ENCODE measurements around the gene SUGCT.
"Not testable (repeated sequence)": the region's sequence is repeated elsewhere in the genome, so short reads cannot be mapped to it uniquely, and the experiment has no call there.

Gene SUGCT

DNA sequence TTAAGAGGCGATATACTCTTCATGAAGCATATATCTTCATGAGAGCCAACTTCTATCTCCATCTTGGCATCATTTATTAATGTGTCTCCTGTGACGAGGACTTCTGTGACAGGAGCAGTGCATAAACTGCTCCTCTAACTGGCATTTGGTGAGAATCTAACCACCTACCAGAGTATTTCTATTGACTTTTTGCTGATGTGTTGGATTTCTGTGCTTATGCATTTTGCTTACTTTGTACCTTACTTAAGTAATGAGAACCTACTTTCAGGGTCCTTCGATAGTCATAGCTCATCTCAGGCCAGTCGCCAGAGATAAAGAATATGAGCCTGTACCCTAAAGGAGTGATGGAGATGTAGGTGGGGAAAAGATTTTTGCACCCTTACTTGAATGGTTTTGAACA is 265.7 kb downstream of the SUGCT start:
- Mint-ChIP-seq H3K36me3 (no peaks in the 10 kb centered on the region), H3K4me3 (no peak overlapping the region), H3K27me3 (no peaks in the 10 kb centered on the region), H3K4me1 (no peaks in the 10 kb centered on the region), H3K9me3 (no peaks in the 10 kb centered on the region), H3K27ac (no peak overlapping the region)
- ATAC-seq, result no peak

- H3K4me1 Mint-ChIP-seq, result no peaks in the 10 kb centered on the region
- ATAC-seq, result no peak
- H3K9me3 Mint-ChIP-seq, result no peaks in the 10 kb centered on the region
These were observed 266.6 kb downstream of the SUGCT start for GRCh38 chr7:40401406-40401805.

GRCh38 chr7:40402661-40403060 is 267.9 kb downstream of the SUGCT start:
- no peaks in the 10 kb centered on the region for H3K36me3 Mint-ChIP-seq
- H3K4me3 Mint-ChIP-seq, result no peak overlapping the region
- no peaks in the 10 kb centered on the region for H3K27me3 Mint-ChIP-seq
- no peaks in the 10 kb centered on the region for H3K9me3 Mint-ChIP-seq
- H3K4me1 Mint-ChIP-seq, result no peaks in the 10 kb centered on the region
- ATAC-seq, result no peak
- H3K27ac Mint-ChIP-seq, result no peak overlapping the region

More at GRCh38 chr7:40401406-40401805, 266.6 kb downstream of the SUGCT start:
- Mint-ChIP-seq H3K4me3 (no peak overlapping the region), H3K36me3 (no peaks in the 10 kb centered on the region), H3K27me3 (no peaks in the 10 kb centered on the region), H3K27ac (no peak overlapping the region)

DNA sequence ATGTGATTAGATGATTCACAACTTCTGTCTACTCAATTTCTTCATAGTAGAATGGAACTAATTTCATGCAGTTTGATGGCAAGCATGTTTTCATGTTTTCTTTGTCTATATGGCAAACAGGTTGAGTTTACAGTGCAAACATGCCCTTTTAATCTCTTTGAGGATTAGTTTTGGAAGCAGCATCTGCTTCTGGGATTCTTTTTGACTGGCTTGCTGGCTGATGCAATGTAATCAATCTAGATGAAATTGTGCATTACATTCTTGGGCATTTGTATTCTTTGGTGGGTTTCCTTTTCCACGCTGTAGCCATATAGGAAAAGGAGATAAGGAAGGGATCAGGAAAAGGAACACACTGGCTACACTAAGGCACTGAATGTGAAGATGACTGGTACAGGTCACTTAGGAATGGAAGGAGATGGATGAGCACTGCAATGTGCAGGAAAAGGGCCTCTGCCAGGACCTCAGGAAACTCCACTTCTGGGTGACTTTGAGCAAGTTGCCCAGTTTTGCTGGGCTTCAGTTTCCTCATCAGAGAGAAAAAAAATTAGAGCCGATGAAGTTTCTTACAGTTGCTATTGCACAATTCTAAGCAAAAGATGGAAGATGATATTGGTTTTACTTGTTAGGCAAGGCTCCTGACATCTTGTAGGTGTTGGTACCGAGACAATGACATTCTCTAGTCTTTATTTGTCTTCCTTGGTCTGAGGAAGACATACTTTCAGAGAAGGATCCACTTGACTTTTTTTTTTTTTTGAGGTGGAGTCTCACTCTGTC is 269.1 kb downstream of the SUGCT start:
- no peak overlapping the region for H3K27ac Mint-ChIP-seq
- H3K4me1 Mint-ChIP-seq, result no peaks in the 10 kb centered on the region
- H3K36me3 Mint-ChIP-seq, result no peaks in the 10 kb centered on the region
- no peak overlapping the region for H3K4me3 Mint-ChIP-seq
- ATAC-seq, result no peak
- no peaks in the 10 kb centered on the region for H3K9me3 Mint-ChIP-seq
- H3K27me3 Mint-ChIP-seq, result no peaks in the 10 kb centered on the region

GRCh38 chr7:40405991-40406390 is 271.2 kb downstream of the SUGCT start:
- no peak for ATAC-seq
- H3K9me3 Mint-ChIP-seq, result no peaks in the 10 kb centered on the region
- H3K27me3 Mint-ChIP-seq, result no peaks in the 10 kb centered on the region
- H3K4me3 Mint-ChIP-seq, result no peak overlapping the region
- H3K27ac Mint-ChIP-seq, result no peak overlapping the region
- no peaks in the 10 kb centered on the region for H3K36me3 Mint-ChIP-seq
- H3K4me1 Mint-ChIP-seq, result no peaks in the 10 kb centered on the region

DNA sequence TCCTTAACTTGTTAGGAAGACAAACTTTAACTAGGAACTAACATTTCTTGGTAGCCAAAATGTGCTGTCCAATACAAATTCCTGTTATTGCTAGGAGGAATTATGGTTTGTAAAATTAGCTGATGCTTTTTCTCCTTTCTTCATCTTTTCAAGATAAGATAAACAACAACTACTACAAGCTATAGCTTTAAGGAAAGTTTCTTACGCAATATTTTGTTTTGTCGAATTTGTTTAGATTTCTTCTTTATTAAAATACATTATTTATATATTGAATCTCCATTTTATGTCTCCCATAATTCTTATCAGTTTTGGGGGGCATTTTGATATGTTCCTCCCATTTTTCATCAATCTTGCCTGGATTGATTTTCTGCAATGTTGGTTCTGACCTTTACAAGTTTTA is 277.5 kb downstream of the SUGCT start:
- H3K4me3 Mint-ChIP-seq, result no peak overlapping the region
- no peaks in the 10 kb centered on the region for H3K36me3 Mint-ChIP-seq
- no peaks in the 10 kb centered on the region for H3K4me1 Mint-ChIP-seq
- no peaks in the 10 kb centered on the region for H3K27me3 Mint-ChIP-seq
- no peak overlapping the region for H3K27ac Mint-ChIP-seq
- H3K9me3 Mint-ChIP-seq, result no peaks in the 10 kb centered on the region
- ATAC-seq, result no peak

GRCh38 chr7:40414704-40415103 is 279.9 kb downstream of the SUGCT start:
- H3K27me3 Mint-ChIP-seq, H3K9me3 Mint-ChIP-seq: not testable (repeated sequence)

DNA sequence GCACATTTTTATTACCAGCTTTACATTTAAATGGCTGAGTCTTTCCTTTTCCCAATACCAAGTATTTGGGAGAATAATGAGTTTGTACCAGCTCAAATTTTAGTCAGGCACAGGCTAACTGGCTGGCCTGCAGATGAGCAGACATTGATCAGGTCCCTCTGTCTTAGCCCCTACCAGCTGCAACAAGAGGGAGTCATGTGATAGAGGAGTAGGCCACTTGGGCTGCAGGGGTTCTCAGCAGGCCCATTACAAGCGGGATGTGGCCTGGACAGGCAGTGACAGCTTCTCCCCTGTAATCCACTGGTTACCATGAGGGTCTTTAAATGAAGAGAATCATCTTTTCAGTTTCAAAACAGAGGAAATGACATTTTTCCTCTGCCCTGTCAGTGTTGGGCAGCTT is 283.6 kb downstream of the SUGCT start:
- no peak overlapping the region for H3K27ac Mint-ChIP-seq
- H3K9me3 Mint-ChIP-seq, result no peaks in the 10 kb centered on the region
- H3K27me3 Mint-ChIP-seq, result no peaks in the 10 kb centered on the region
- H3K4me3 Mint-ChIP-seq, result no peak overlapping the region
- no peaks in the 10 kb centered on the region for H3K4me1 Mint-ChIP-seq
- ATAC-seq, result no peak
- H3K36me3 Mint-ChIP-seq, result no peaks in the 10 kb centered on the region

More at GRCh38 chr7:40414704-40415103, 279.9 kb downstream of the SUGCT start:
- H3K27ac Mint-ChIP-seq, H3K4me1 Mint-ChIP-seq, H3K36me3 Mint-ChIP-seq, H3K4me3 Mint-ChIP-seq, ATAC-seq: not testable (repeated sequence)

DNA sequence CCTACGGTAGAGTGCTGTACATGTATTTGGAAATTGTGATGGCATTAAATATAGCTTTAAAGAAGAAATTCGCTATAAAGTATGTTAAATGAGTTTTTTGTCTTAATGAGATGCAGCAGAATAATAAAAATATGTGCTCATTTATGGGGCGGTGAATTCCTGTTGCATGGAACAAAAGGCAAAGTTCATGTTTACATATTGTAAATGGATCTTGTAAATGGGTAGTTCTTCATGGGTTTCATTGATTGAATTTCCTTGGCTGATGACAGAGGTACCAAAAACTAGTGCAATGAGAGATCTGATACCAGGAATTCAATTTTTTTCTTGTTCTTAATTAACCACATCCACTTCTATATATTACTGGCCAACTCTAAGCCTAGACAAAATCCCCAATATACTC is 284.2 kb downstream of the SUGCT start:
- no peak for ATAC-seq
- Mint-ChIP-seq H3K4me3 (no peak overlapping the region), H3K27me3 (no peaks in the 10 kb centered on the region), H3K27ac (no peak overlapping the region), H3K36me3 (no peaks in the 10 kb centered on the region), H3K4me1 (no peaks in the 10 kb centered on the region), H3K9me3 (no peaks in the 10 kb centered on the region)

GRCh38 chr7:40419806-40420205 is 285.0 kb downstream of the SUGCT start:
- Mint-ChIP-seq H3K27me3 (no peaks in the 10 kb centered on the region), H3K27ac (no peak overlapping the region), H3K9me3 (no peaks in the 10 kb centered on the region), H3K4me1 (no peaks in the 10 kb centered on the region), H3K36me3 (no peaks in the 10 kb centered on the region), H3K4me3 (no peak overlapping the region)
- ATAC-seq, result no peak

- ATAC-seq, result no peak
- no peaks in the 10 kb centered on the region for H3K4me1 Mint-ChIP-seq
- H3K4me3 Mint-ChIP-seq, result no peak overlapping the region
- H3K36me3 Mint-ChIP-seq, result no peaks in the 10 kb centered on the region
- H3K27me3 Mint-ChIP-seq, result no peaks in the 10 kb centered on the region
- H3K27ac Mint-ChIP-seq, result no peak overlapping the region
- no peaks in the 10 kb centered on the region for H3K9me3 Mint-ChIP-seq
These were observed 286.6 kb downstream of the SUGCT start for GRCh38 chr7:40421433-40421832.

DNA sequence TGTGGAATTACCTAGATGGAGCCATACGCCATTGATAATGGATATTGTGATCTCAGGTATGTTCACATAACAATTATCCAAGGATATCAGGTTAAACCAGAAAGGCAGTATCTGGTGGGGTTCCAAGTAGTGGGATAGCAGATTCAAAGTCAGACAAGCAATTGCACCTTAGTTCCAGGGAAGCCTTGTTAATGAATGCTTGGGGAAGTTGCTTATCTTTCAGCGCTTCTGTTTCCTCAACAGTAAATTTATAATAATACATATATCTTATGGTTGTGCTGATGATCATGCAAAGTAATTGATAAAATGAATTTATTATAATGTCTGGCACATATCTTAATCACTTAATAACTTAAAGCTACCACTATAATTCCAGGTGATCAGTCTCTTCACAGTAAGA is 290.9 kb downstream of the SUGCT start:
- Mint-ChIP-seq H3K36me3 (no peaks in the 10 kb centered on the region), H3K9me3 (no peaks in the 10 kb centered on the region), H3K27ac (no peak overlapping the region), H3K4me3 (no peak overlapping the region), H3K4me1 (no peaks in the 10 kb centered on the region), H3K27me3 (no peaks in the 10 kb centered on the region)
- no peak for ATAC-seq

GRCh38 chr7:40428421-40428820 is 293.6 kb downstream of the SUGCT start:
- ATAC-seq, result no peak
- Mint-ChIP-seq H3K4me3 (no peak overlapping the region), H3K27ac (no peak overlapping the region), H3K4me1 (no peaks in the 10 kb centered on the region), H3K9me3 (peaks cover 4% of the 10 kb centered on the region), H3K27me3 (no peaks in the 10 kb centered on the region), H3K36me3 (no peaks in the 10 kb centered on the region)

DNA sequence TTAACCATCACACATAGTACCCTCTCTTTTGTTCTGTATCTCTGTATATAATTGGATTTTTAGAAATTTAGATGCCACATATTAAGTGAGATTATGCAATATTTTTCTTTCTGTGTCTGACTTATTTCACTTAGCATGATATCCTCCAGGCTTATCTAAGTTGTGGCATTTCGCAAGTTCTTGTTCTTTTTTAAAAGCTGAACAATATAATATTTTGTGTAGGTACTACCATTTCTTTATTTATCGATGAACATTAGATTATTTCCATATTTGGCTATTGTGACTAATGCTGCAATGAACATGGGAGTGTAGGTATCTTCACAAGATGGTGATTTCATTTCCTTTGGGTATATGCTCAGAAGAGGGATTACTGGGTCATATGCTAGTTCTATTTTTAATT is 295.0 kb downstream of the SUGCT start:
- Mint-ChIP-seq H3K4me3 (no peak overlapping the region), H3K27ac (no peak overlapping the region), H3K36me3 (no peaks in the 10 kb centered on the region), H3K4me1 (no peaks in the 10 kb centered on the region), H3K9me3 (peaks cover 4% of the 10 kb centered on the region), H3K27me3 (no peaks in the 10 kb centered on the region)
- ATAC-seq, result no peak

DNA sequence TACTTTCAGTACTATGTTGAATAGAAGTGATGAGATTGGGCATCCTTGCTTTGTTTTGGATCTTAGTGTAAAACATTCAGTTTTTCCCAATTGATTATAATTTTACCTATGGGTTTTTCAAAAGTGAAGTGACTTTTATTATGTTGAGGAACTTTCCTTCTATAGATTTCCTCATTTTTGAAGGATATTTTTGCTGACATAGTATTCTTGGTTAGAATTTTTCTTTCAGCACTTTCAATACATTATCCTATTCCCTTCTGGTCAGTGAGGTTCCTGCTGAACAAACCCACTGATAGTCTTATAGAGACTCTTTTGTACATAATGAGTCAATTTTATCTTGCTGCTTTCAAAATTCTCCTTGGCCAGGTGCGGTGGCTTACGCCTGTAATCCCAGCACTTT is 297.2 kb downstream of the SUGCT start:
- peaks cover 4% of the 10 kb centered on the region for H3K9me3 Mint-ChIP-seq
- no peaks in the 10 kb centered on the region for H3K27me3 Mint-ChIP-seq
- H3K4me1 Mint-ChIP-seq, result no peaks in the 10 kb centered on the region
- ATAC-seq, result no peak
- H3K36me3 Mint-ChIP-seq, result no peaks in the 10 kb centered on the region
- H3K27ac Mint-ChIP-seq, result no peak overlapping the region
- H3K4me3 Mint-ChIP-seq, result no peak overlapping the region

DNA sequence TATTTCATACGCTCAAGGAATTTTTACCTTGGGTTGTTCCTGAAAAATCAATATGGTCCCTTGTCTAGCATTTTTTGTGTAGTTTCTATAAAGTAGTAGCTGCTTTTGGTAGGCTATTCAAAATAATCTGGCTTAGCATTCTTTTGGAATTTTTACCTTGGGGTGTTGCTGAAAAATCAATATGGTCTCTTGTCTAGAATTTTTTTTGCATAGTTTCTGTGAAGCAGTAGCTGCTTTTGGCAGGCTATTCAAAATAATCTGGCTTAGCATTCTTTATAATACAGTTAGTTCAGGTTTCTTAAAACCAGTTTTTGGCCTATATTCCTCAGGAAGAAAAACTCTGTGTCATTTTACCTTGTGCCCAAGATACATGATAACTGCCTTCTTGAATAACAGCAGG is 301.9 kb downstream of the SUGCT start:
- no peak overlapping the region for H3K27ac Mint-ChIP-seq

More for the DNA sequence above, 301.9 kb downstream of the SUGCT start:
- no peak for ATAC-seq
- Mint-ChIP-seq H3K4me3 (no peak overlapping the region), H3K27me3 (no peaks in the 10 kb centered on the region), H3K4me1 (no peaks in the 10 kb centered on the region), H3K36me3 (no peaks in the 10 kb centered on the region), H3K9me3 (peaks cover 7% of the 10 kb centered on the region)
